Testis (tissue), 3 donors: ENCODE measurements around the gene GNAS. TPM values are rescaled to one million over a fixed set of nuclear protein-coding genes. Genes with fewer than 3 reads are reported as not detected.

Source experiments
- DNase-seq: peaks from one replicate; pipeline ENCODE4 v3.0.0-alpha.2; 2019
- H3K27ac ChIP-seq, 2 donors: fragments of 200-600 bp; sonication (generic); one replicate each; pipeline ENCODE4 v1.5.1; 2019
- H3K27me3 ChIP-seq: fragments of 200-600 bp; sonication (generic); one replicate; pipeline ENCODE4 v1.5.1; 2019
- H3K36me3 ChIP-seq: fragments of 200-600 bp; sonication (generic); one replicate; pipeline ENCODE4 v1.5.1; 2017; ENCODE audit warnings: low read depth; ENCODE audit errors: missing control alignments
- H3K4me1 ChIP-seq: fragments of 200-600 bp; sonication (generic); one replicate; pipeline ENCODE4 v1.5.1; 2019
- H3K4me3 ChIP-seq, 2 donors: fragments of 200-600 bp; sonication (generic); one replicate each; pipeline ENCODE4 v1.5.1; 2017 to 2019
- H3K9me3 ChIP-seq: fragments of 200-600 bp; sonication (generic); one replicate; pipeline ENCODE4 v1.5.1; 2017
- POLR2A ChIP-seq: fragments of 450-650 bp; IDR thresholded peaks from one replicate; pipeline ENCODE4 v1.6.1; 2017; ENCODE audit warnings: antibody characterized with exemption, mild to moderate bottlenecking, moderate library complexity
- WGBS, 2 donors: methylation state at CpG; one replicate each; pipeline ENCODE4 v1.1.5; 2018; 5-methylcytosine and 5-hydroxymethylcytosine counted together
- intact Hi-C: fragments of 100-400 bp; cut with DNase I; formaldehyde crosslinking; loops from one replicate; pipeline ENCODE4 v1.15.1; 2023; ENCODE audit warnings: low total_unique reads
- polyA plus RNA-seq: library from polyadenylated mRNA; stranded (reverse); fragments of 350-450 nt; fragmentation: Illumina TruSeq; extraction: RNeasy Lipid Tissue Mini Kit (QIAGEN cat#74804); gene quantifications from one replicate; pipeline ENCODE4 v1.2.3, GENCODE V29; 2014; ENCODE audit warnings: low read depth, low replicate concordance; ENCODE audit not compliant: insufficient read depth
- total RNA-seq, 2 donors: library from RNA; depleted of rRNA; stranded (reverse); fragments of >200 nt; gene quantifications; one replicate each; pipeline ENCODE4 v1.2.3, GENCODE V29; 2016
- TF ChIP-seq, protein P1 (sequence below), 3 experiments: fragments of 450-650 bp in 2 of 3; fragments of 200-600 bp in 1 of 3; sonication (generic) in 1 of 3; IDR thresholded peaks; one replicate each; pipeline ENCODE4 v1.5.1; 2016 to 2019; ENCODE audit warnings: antibody characterized with exemption in 3 of 3, mild to moderate bottlenecking in 2 of 3, moderate library complexity in 1 of 3

Gene GNAS
- total and polyA plus RNA-seq, 3 donors from 2014 or later: 716 to 885 (median 880) TPM

DNA sequence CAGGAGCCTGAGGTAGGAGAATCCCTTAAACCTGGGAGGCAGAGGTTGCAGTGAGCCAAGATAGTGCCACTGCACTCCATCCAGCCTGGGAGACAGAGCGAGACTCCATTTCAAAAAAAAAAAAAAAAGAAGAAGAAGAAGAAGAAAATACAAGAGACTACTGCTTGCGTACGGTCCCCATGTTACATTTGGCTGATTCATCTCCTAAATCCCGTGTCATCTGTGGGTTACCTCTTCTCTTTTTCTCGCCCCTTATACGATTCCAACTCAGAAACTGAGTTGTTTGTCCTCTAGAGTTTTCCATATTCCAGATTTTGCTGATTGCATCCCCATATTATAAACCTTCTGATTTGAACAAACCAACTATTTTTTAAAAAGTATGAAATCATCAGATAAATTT, 66.1 kb downstream of the GNAS start:
- no peaks in the 10 kb centered on the region for H3K27me3 ChIP-seq
- no peak for TF ChIP-seq POLR2A
- TF ChIP-seq, protein P1, sequence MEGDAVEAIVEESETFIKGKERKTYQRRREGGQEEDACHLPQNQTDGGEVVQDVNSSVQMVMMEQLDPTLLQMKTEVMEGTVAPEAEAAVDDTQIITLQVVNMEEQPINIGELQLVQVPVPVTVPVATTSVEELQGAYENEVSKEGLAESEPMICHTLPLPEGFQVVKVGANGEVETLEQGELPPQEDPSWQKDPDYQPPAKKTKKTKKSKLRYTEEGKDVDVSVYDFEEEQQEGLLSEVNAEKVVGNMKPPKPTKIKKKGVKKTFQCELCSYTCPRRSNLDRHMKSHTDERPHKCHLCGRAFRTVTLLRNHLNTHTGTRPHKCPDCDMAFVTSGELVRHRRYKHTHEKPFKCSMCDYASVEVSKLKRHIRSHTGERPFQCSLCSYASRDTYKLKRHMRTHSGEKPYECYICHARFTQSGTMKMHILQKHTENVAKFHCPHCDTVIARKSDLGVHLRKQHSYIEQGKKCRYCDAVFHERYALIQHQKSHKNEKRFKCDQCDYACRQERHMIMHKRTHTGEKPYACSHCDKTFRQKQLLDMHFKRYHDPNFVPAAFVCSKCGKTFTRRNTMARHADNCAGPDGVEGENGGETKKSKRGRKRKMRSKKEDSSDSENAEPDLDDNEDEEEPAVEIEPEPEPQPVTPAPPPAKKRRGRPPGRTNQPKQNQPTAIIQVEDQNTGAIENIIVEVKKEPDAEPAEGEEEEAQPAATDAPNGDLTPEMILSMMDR (IDR thresholded peaks at IDR 0.05): no peak
- no peaks in the 10 kb centered on the region for H3K9me3 ChIP-seq
- no peak for DNase-seq
- no peak overlapping the region for H3K4me3 ChIP-seq
- H3K36me3 ChIP-seq: no peaks in the 10 kb centered on the region
- H3K27ac ChIP-seq: no peak overlapping the region
- WGBS, 2 donors: 84 to 87% methylated on average over 6 of the region's 6 CpGs
- no peaks in the 10 kb centered on the region for H3K4me1 ChIP-seq
- intact Hi-C loops: no loop called here

DNA sequence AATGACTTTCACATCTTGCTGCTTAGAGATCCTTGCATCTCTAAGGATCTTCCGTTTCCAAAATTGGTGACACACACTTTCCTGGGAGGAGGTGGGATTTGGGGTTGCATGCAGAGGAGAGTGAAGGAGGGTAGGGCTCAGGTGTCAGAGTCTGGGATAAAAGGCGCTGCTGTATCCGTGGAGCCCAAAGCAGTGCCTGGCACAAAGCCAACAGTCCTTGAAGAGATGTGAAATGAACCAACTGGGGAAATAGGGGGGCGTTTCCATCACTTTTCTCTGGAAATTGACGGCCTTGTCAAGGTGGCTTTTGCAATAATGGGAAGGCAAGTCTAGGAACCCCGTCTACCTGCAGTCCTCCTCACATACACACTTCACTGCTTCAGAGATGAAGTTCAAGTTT, 69.0 kb downstream of the GNAS start:
- intact Hi-C loops: no loop called here
- TF ChIP-seq POLR2A: no peak
- TF ChIP-seq, protein P1 (IDR thresholded peaks at IDR 0.05): no peak
- H3K36me3 ChIP-seq: no peaks in the 10 kb centered on the region
- WGBS, 2 donors: 59 to 62% methylated on average over 6 of the region's 6 CpGs
- H3K27me3 ChIP-seq: no peaks in the 10 kb centered on the region
- H3K27ac ChIP-seq: no peak overlapping the region
- DNase-seq: no peak
- no peaks in the 10 kb centered on the region for H3K4me1 ChIP-seq
- H3K4me3 ChIP-seq: no peak overlapping the region
- no peaks in the 10 kb centered on the region for H3K9me3 ChIP-seq

DNA sequence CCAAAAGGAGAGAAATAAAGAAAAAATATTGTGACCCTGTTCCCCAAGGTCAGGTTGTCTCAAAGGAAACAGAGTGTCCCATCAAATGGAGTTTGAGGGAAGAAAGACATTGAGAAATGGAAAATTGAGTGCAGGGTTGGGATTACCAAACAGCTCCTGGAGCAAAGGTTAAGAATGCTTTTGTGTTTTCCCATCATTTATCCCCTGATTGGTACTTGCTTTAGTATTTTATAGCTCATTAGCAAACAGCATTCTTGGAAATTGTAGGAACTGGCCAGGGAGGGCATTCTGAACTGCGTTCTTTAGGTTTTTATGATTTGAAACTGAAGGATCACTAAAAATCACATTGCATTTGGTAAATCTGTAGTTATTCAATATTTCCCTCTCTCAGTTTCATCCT, 69.5 kb downstream of the GNAS start:
- DNase-seq: no peak
- no peaks in the 10 kb centered on the region for H3K9me3 ChIP-seq
- H3K4me3 ChIP-seq: no peak overlapping the region
- no peaks in the 10 kb centered on the region for H3K27me3 ChIP-seq
- no peak overlapping the region for H3K27ac ChIP-seq
- WGBS, 2 donors: 84 to 90% methylated on average over 1 of the region's 1 CpG
- no peaks in the 10 kb centered on the region for H3K4me1 ChIP-seq
- TF ChIP-seq, protein P1 (IDR thresholded peaks at IDR 0.05): no peak
- no peak for TF ChIP-seq POLR2A
- H3K36me3 ChIP-seq: no peaks in the 10 kb centered on the region
- intact Hi-C loops: no loop called here

DNA sequence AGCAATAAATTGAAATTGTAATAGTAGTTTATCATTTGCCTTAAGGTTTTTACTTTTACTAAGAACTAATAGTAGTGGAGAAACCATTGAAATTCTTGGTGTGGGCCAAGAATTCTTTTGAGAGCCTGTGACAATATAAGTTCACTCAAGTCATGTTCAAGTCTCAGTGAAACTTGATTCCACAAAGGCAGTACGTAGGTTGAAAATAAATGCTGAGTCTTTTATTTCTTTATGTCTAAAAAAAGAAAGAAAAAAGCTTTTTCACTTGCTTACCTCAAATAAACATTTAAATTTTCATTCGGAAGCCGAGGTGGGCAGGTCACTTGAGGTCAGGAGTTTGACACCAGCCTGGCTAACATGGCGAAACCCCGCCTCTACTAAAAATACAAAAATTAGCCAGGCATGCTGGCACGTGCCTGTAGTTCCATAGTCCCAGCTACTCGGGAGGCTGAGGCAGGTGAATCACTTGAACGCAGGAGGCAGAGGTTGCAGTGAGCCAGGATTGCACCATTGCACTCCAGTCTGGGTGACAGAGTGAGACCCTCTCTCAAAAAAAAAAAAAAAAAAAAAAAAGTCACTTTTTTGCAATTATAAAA, 70.7 kb downstream of the GNAS start:
- WGBS, 2 donors: 81 to 84% methylated on average over 8 of the region's 8 CpGs
- H3K27me3 ChIP-seq: no peaks in the 10 kb centered on the region
- intact Hi-C loops: no loop called here
- no peak overlapping the region for H3K27ac ChIP-seq
- DNase-seq: no peak
- H3K36me3 ChIP-seq: no peaks in the 10 kb centered on the region
- TF ChIP-seq POLR2A: no peak
- TF ChIP-seq, protein P1 (IDR thresholded peaks at IDR 0.05): no peak
- H3K9me3 ChIP-seq: no peaks in the 10 kb centered on the region
- no peak overlapping the region for H3K4me3 ChIP-seq
- H3K4me1 ChIP-seq: no peaks in the 10 kb centered on the region

DNA sequence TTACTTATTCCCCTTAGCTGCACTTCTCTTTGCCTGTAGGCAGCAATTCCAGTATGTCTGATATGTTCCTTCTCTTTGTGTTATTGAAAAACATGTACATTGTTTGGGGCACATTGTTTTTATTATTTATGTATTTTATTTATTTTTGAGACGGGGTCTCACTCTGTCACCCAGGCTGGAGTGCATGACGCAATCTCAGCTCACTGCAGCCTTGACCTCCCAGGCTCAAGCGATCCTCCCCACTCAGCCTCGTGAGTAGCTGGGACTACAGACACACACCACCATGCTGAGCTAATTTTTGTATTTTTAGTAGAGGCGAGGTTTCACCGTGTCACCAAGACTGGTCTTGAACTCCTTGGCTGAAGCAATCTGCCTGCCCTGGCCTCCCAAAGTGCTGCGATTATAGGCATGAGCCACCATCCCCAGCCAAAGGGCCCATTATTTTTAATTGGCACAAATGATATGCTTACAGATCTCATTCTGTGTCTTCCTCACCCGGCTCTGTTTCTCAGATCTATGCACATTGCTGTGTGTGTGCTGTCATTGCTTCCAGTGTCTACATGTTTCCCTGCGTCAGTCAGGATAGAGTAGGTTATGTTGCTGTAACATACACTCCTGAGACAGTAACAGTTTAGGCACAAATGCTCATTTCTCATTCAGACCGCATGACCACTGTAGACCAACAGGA, 74.4 kb downstream of the GNAS start:
- TF ChIP-seq POLR2A: no peak
- TF ChIP-seq, protein P1 (IDR thresholded peaks at IDR 0.05): no peak
- intact Hi-C loops: no loop called here
- Histone ChIP-seq H3K36me3 (no peaks in the 10 kb centered on the region), H3K27ac (no peak overlapping the region), H3K4me3 (no peak overlapping the region), H3K4me1 (no peaks in the 10 kb centered on the region), H3K9me3 (no peaks in the 10 kb centered on the region), H3K27me3 (no peaks in the 10 kb centered on the region)
- no peak for DNase-seq
- WGBS, 2 donors: 91% methylated on average over 9 to 10 of the region's 10 CpGs
